Muscle layer of duodenum (tissue), 2 donors: ENCODE data around the gene ATG4B.

Experiments used
- H3K27ac ChIP-seq: one replicate; pipeline ENCODE4 v1.7.0; 2013; ENCODE audit warnings: mild to moderate bottlenecking, low read length
- H3K27me3 ChIP-seq: one replicate; pipeline ENCODE4 v1.7.0; 2013; ENCODE audit warnings: low read depth, mild to moderate bottlenecking, control low read depth, low read length
- H3K36me3 ChIP-seq, 2 donors: one replicate each; pipeline ENCODE4 v1.7.0; 2013; ENCODE audit warnings: low read length in 2 of 2, control low read depth in 1 of 2, mild to moderate bottlenecking in 1 of 2; ENCODE audit not compliant: insufficient read depth in 2 of 2, control insufficient read depth in 1 of 2
- H3K4me1 ChIP-seq, 2 donors: one replicate each; pipeline ENCODE4 v1.7.0; 2013; ENCODE audit warnings: low read length in 2 of 2, mild to moderate bottlenecking in 2 of 2, control low read depth in 1 of 2, moderate library complexity in 1 of 2; ENCODE audit not compliant: insufficient read depth in 2 of 2, control insufficient read depth in 1 of 2
- H3K4me3 ChIP-seq, 2 donors: one replicate each; pipeline ENCODE4 v1.7.0; 2013; ENCODE audit warnings: low read length in 2 of 2, low read depth in 1 of 2, mild to moderate bottlenecking in 1 of 2
- H3K9me3 ChIP-seq, 2 donors: one replicate each; pipeline ENCODE4 v1.7.0; 2013; ENCODE audit warnings: low read length in 2 of 2, control low read depth in 1 of 2, mild to moderate bottlenecking in 1 of 2; ENCODE audit not compliant: control insufficient read depth in 1 of 2
- donor health status: healthy.

ATG4B gene

DNA sequence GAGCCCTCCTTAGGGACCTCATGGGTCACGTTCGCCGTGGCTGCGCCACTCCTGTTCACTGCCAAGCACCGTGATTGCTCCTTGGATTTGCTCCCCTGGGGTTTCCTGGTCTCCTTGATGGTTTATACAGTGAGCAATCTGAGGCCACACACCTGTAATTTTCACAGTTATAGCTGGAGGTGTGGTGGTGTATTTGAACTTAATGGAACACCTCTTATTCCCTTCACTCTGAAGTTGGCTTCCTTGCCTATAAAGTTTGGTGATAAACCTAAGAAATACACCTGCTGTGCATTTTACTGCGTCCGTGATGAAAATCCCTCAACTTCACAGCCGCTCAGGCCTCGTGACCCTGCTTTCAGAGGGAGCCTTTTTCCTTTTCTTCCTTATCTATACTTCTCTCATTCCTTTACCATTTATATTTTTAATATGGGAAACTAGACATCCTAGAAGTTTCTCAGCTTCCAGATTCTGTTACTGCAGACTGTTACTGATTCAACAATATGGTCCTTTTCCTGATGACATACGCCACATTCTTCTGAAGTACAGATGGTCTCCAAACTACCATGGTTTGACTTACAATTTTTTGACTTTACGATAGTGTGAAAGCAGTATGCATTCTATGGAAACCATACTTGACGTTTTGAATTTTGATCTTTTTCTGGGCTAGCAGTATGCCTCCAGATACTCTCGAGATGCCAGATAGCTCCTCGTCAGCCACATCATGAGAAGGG, 8.6 kb downstream of the ATG4B start:
- H3K4me3 ChIP-seq: no peak overlapping the region
- peaks cover 0 to 24% of the 10 kb centered on the region in 2 donors for H3K4me1 ChIP-seq
- no peaks in the 10 kb centered on the region for H3K27me3 ChIP-seq
- no peaks in the 10 kb centered on the region for H3K9me3 ChIP-seq
- H3K36me3 ChIP-seq: peaks cover 0 to 3% of the 10 kb centered on the region in 2 donors
- H3K27ac ChIP-seq: no peak overlapping the region

DNA sequence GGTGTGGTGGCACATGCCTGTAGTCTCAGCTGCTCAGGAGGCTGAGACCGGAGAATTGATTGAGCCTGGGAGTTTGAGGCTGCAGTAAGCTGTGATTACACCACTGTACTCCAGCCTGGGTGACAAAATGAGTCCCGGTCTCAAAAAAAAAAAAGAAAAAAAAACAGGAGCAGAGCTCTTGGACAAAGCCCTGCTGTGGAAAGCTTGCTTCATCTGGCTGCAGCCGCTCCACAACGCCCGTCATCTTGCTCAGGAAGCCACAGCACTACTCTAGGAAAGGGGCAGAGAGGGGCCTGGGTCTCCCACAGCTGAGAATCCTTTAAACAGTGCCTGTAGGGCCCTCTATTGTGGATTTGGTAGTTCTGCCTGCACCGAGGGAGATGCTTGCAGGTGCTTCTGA, 11.0 kb downstream of the ATG4B start:
- Histone ChIP-seq H3K27me3 (no peaks in the 10 kb centered on the region), H3K4me1 (peaks cover 0 to 14% of the 10 kb centered on the region in 2 donors), H3K36me3 (peaks cover 16 to 23% of the 10 kb centered on the region in 2 donors)

DNA sequence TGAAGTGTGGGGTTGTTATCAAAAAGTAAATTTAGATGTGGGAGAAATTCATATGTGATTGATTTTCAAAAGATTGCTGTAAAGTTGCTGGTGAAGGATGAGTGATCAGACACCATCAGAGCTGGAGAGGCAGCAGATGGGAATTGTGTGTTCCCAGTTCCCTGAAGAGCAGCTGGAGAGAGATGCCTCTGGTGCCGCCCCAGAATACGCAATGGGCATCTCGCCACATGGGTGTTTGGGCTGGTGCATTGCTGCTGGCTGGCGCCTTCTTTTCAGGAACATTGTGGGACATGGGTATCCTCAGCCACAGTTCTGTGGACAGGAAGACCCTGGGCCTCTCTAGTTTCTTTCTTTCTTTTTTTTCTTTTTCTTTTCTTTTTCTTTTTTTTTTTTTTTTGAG, 11.9 kb downstream of the ATG4B start:
- H3K4me1 ChIP-seq: peaks cover 0 to 14% of the 10 kb centered on the region in 2 donors
- H3K36me3 ChIP-seq: peaks cover 16 to 26% of the 10 kb centered on the region in 2 donors
- no peaks in the 10 kb centered on the region for H3K9me3 ChIP-seq
- no peak overlapping the region for H3K4me3 ChIP-seq
- H3K27ac ChIP-seq: no peak overlapping the region
- H3K27me3 ChIP-seq: no peaks in the 10 kb centered on the region

More for the DNA sequence above, 11.0 kb downstream of the ATG4B start:
- Histone ChIP-seq H3K4me3 (no peak overlapping the region), H3K9me3 (no peaks in the 10 kb centered on the region), H3K27ac (no peak overlapping the region)

DNA sequence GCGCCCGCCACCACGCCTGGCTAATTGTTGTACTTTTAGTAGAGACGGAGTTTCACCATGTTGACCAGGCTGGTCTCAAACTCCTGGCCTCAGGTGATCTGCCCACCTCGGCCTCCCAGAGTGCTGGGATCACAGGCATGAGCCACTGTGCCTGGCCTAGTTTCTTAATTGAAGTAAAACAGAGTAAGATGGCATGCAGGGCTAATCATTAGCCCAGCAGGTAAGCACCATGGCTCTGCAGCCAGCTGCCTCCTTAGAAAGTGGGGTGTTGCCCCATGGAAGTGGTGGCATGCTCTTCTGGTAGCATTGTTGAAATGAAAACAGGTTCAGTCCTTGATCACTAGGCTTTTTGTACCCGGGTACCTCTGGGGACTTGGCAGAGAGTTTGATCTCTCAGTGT, 12.4 kb downstream of the ATG4B start:
- no peaks in the 10 kb centered on the region for H3K27me3 ChIP-seq
- peaks cover 0 to 14% of the 10 kb centered on the region in 2 donors for H3K4me1 ChIP-seq
- H3K36me3 ChIP-seq: peaks cover 22 to 31% of the 10 kb centered on the region in 2 donors
- H3K27ac ChIP-seq: no peak overlapping the region
- H3K9me3 ChIP-seq: no peaks in the 10 kb centered on the region
- no peak overlapping the region for H3K4me3 ChIP-seq

DNA sequence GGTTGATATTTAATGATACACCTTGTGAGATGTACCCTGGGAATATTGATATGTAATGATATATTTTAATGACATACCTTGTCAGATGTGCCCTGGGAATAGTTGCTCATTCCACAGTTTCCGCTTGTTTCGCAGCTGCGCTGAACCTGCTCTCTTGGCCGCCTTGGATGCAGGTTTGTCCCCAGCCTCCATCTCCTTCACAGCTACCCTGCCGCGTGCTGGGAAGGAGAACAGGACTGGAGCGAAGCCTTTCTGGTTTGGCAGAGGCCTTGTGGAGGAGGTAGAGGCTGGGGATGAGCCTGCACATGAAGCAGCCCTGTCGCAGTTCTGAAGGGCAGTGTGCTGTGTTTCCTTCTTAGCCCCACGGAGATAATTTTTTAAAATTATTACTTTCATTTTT, 14.6 kb downstream of the ATG4B start:
- peaks cover 38 to 49% of the 10 kb centered on the region in 2 donors for H3K36me3 ChIP-seq
- no peaks in the 10 kb centered on the region for H3K27me3 ChIP-seq

DNA sequence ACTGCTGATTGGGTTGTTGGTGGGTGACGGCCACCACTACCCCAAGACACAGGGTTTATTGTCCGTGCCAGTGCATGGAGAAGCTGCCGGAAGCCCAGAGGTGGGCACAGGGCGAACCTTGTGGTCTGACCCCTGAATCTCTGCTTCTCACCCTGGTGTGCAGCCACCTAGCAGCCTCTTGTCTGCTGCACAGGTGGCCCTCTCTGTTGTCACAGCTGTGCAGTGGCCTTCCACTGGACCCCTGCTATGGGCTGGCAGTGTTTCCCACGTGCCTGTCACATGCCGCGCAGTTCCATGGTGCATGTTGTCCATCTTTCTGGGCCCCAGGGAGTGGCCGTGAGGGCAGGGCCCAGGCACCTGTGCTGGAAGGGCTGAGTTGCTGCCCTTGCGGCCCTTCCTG, 15.2 kb downstream of the ATG4B start:
- H3K9me3 ChIP-seq: no peaks in the 10 kb centered on the region
- H3K27me3 ChIP-seq: no peaks in the 10 kb centered on the region
- H3K36me3 ChIP-seq: peaks cover 41 to 51% of the 10 kb centered on the region in 2 donors
- H3K27ac ChIP-seq: no peak overlapping the region
- H3K4me1 ChIP-seq: no peaks in the 10 kb centered on the region
- no peak overlapping the region for H3K4me3 ChIP-seq

More for the DNA sequence above, 14.6 kb downstream of the ATG4B start:
- no peak overlapping the region for H3K4me3 ChIP-seq
- H3K9me3 ChIP-seq: no peaks in the 10 kb centered on the region
- H3K4me1 ChIP-seq: no peaks in the 10 kb centered on the region
- H3K27ac ChIP-seq: no peak overlapping the region

DNA sequence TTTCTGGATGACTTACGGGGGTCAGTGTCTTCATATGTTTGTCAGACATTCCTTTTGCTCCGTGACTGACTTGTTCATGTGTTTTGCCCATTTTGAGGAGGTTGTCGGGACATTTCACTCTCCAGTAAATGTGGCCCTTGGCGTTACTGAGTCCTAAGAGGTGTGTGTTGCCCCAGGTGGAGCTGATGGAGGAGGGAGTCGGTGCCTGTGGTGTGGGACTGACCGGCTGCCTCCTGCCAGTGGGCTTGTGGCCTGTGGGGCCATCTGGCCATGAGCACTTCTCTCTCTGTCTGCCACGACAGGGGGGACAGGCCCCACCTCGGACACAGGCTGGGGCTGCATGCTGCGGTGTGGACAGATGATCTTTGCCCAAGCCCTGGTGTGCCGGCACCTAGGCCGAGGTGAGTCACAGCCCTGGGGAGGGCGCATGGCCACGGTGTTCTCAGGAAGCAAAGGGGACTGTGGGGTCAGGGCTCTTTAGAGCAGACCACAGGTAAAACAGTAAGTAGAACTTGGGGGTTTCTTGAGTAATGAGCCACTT, 15.8 kb downstream of the ATG4B start:
- H3K36me3 ChIP-seq: peaks cover 43 to 56% of the 10 kb centered on the region in 2 donors
- H3K27me3 ChIP-seq: no peaks in the 10 kb centered on the region
- H3K9me3 ChIP-seq: no peaks in the 10 kb centered on the region
- H3K4me1 ChIP-seq: no peaks in the 10 kb centered on the region
- H3K4me3 ChIP-seq: no peak overlapping the region
- no peak overlapping the region for H3K27ac ChIP-seq

DNA sequence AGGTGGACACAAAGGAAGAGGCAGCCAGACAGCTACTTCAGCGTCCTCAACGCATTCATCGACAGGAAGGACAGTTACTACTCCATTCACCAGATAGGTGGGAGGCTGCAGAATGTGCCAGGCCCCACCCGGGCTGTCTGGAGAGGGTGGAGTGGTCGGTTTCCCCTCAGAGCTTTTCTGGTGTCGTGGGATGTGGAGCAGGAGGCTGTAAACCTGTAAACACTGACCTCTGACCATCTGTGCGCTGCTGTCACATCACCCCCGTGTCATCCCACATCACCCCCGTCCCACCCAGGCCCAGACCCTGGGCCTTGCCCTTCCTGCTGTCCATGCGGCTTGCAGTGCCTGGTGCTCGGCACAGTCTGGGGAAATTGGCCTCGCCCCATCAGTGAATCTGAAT, 17.1 kb downstream of the ATG4B start:
- H3K36me3 ChIP-seq: peaks cover 49 to 66% of the 10 kb centered on the region in 2 donors

DNA sequence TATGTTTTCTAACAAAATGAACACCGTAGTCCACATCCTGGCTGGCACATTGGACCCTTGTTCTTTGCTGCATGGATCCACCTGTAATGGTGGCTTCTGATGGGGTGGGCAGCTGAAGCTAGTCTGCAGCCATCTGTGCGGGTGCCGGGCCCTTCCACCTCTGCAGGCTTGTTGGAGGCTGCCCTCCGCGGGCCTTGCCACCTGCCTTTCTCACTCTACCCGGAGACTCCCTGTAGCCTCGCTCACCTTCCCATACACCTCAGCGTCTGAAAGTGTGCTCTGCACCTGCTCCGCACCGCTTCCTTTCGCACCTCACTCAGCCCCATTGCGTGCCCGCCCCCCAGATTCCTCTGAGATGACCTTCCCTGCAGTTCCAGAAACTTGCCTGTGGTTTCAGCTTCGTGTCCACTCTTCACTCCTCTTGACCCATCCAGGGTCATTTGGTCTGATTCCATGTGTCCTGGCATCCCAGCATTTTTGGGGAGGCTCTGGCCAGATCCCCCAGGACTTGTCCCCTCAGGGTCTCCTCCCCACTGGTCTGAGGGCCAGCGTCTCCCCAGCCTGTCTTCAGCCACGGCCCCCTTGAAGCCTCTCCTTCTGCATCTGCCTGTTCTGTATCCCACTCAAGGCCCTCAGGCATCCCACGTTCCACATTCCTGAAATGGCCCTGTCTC, 18.2 kb downstream of the ATG4B start:
- no peaks in the 10 kb centered on the region for H3K9me3 ChIP-seq
- H3K27me3 ChIP-seq: no peaks in the 10 kb centered on the region
- H3K27ac ChIP-seq: no peak overlapping the region
- H3K4me3 ChIP-seq: no peak overlapping the region
- H3K36me3 ChIP-seq: peaks cover 55 to 77% of the 10 kb centered on the region in 2 donors
- no peaks in the 10 kb centered on the region for H3K4me1 ChIP-seq

More for the DNA sequence above, 17.1 kb downstream of the ATG4B start:
- H3K4me3 ChIP-seq: no peak overlapping the region
- H3K27ac ChIP-seq: no peak overlapping the region
- H3K27me3 ChIP-seq: no peaks in the 10 kb centered on the region
- H3K4me1 ChIP-seq: no peaks in the 10 kb centered on the region
- no peaks in the 10 kb centered on the region for H3K9me3 ChIP-seq

DNA sequence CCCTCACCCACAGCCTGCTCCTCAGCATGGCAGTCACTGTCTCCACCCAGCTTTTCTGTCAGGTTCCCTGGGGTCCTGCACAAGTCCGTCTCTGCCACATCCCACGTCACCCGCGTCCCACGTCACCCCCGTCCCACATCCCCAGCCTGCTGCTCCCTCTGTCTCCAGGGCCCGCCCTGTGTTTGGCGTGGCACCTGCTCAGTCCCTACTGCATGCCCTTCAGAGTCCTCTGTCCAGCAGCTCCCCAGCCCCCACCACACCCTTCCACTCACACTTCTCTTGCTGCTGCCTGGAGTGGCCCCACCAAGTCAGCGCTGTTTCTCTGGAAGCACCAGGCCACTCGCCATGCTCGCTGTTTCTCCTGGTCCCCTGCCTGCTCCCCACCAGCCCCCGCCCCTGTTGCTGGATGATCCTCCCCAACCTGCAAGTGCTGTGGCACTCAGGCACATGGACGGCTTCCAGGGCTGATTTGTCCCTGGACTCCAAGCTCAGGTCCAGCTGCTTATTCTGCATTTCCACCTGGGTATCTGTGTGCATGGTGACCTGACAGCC, 18.8 kb downstream of the ATG4B start:
- Histone ChIP-seq H3K4me1 (no peaks in the 10 kb centered on the region), H3K27me3 (no peaks in the 10 kb centered on the region), H3K9me3 (no peaks in the 10 kb centered on the region), H3K4me3 (no peak overlapping the region), H3K27ac (no peak overlapping the region), H3K36me3 (peaks cover 57 to 81% of the 10 kb centered on the region in 2 donors)

DNA sequence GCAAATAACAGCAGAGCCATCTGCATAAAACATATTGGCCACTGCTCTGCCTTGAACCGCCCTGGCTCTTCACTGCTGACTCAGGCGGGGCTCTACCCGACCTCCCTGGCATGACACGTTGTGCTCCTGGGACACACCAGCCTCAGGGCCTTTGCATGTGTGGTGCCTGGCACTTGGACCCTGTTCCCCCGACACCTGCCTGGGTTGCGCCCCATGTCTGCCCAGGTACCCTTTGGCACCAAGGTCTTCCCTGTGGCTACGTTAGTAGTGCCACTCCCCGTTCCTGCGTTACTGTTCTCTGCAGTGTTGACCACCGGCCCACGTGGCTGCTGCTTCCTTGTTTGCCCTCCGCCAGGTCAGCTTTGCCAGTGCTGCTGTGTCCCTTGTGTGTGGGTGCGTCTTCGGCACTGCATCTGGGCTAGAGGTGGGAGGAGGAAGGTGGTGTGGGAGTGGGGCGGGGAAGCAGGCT, 20.3 kb downstream of the ATG4B start:
- Histone ChIP-seq H3K4me1 (no peaks in the 10 kb centered on the region), H3K9me3 (no peaks in the 10 kb centered on the region), H3K27ac (no peak overlapping the region), H3K4me3 (no peak overlapping the region), H3K36me3 (peaks cover 59 to 79% of the 10 kb centered on the region in 2 donors), H3K27me3 (no peaks in the 10 kb centered on the region)
